PC-3 (cell line): ENCODE results near the gene SLC9B1.

Experiments
- EZH2phosphoT487 ChIP-seq: fragments of 300-600 bp; sonication (generic); IDR thresholded peaks from 2 replicates; pipeline ENCODE4 v1.6.1; 2018; ENCODE audit warnings: mild to moderate bottlenecking, antibody characterized with exemption, low read length, borderline replicate concordance
- TF ChIP-seq, protein P1 (sequence below): fragments of 300-600 bp; sonication (generic); conservative IDR thresholded peaks from 2 replicates; pipeline ENCODE4 v1.5.1; 2017; ENCODE audit warnings: antibody characterized with exemption, low read depth, mild to moderate bottlenecking, low read length

DNA sequence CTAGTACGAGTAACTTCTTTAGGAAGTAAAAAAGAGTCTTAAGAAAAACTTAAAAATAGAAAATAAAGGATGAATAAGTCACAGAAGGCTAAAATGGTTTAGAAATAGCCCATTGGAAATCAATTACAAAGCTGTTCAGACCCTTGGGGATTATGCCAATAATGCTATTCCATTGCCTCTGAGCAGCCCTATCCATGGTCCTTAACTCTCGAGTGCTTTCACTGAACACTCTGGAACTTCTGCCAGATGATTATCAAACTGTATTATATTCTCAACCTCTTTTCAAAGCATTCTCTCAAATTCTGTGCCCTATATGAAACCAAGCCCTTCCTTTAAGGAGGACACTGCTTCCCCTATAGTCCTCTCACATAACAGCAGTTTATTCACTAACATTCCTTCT, 17.0 kb downstream of the SLC9B1 start:
- TF ChIP-seq, protein P1, sequence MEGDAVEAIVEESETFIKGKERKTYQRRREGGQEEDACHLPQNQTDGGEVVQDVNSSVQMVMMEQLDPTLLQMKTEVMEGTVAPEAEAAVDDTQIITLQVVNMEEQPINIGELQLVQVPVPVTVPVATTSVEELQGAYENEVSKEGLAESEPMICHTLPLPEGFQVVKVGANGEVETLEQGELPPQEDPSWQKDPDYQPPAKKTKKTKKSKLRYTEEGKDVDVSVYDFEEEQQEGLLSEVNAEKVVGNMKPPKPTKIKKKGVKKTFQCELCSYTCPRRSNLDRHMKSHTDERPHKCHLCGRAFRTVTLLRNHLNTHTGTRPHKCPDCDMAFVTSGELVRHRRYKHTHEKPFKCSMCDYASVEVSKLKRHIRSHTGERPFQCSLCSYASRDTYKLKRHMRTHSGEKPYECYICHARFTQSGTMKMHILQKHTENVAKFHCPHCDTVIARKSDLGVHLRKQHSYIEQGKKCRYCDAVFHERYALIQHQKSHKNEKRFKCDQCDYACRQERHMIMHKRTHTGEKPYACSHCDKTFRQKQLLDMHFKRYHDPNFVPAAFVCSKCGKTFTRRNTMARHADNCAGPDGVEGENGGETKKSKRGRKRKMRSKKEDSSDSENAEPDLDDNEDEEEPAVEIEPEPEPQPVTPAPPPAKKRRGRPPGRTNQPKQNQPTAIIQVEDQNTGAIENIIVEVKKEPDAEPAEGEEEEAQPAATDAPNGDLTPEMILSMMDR: no peak
- no peak for TF ChIP-seq EZH2phosphoT487
